GM12878 (cell line): ENCODE results near the gene TMCO5A. TPM values are rescaled to one million over a fixed set of nuclear protein-coding genes. Genes with fewer than 3 reads are reported as not detected.
"Not testable (repeated sequence)": the region's sequence is repeated elsewhere in the genome, so short reads cannot be mapped to it uniquely, and the experiment has no call there.

Experiments
- ATAC-seq: fragments of 200-7000 bp; cut with Tn5 transposase; 3 replicates; pipeline ENCODE4 v1.9.1; 2020; ENCODE audit warnings: mild to moderate bottlenecking, moderate library complexity
- BruUV-seq: library from RNA; stranded (reverse); fragments of 400-500 nt; replicated peaks from 2 replicates; lab custom pipeline; 2021; lab: Mats Ljungman, UMichigan
- CTCF ChIA-PET: fragments of 300-600 bp; sonication (Branson Sonifier 250); formaldehyde crosslinking; extraction: SDS; loops from one replicate; lab custom pipeline; 2021; ENCODE audit warnings: inconsistent platforms; lab: Yijun Ruan, JAX
- POLR2A ChIA-PET: fragments of 350-600 bp; formaldehyde crosslinking; extraction: SDS; loops from one replicate; lab custom pipeline; 2021; ENCODE audit warnings: inconsistent platforms; lab: Charles Lee
- RAD21 ChIA-PET: fragments of 300-600 bp; sonication (Branson Sonifier 250); formaldehyde crosslinking; loops from one replicate; lab custom pipeline; 2023; ENCODE audit warnings: antibody characterized with exemption; ENCODE audit not compliant: unreplicated experiment; lab: Charles Lee
- SMC1A ChIA-PET: fragments of 300-600 bp; sonication (Branson Sonifier 250); formaldehyde crosslinking; loops from one replicate; lab custom pipeline; 2023; ENCODE audit not compliant: unreplicated experiment, uncharacterized antibody; lab: Charles Lee
- DNase-seq: peaks from one replicate; pipeline ENCODE4 v3.0.0-alpha.2; 2011; ENCODE audit warnings: low read depth, low spot score
- FAIRE-seq: peaks from 3 replicates; lab custom pipeline; 2011; peaks lifted over from hg19 to GRCh38; lab: Jason Lieb, UNC
- H2AFZ ChIP-seq: 2 replicates; pipeline ENCODE4 v1.6.0; 2011; ENCODE audit warnings: low read depth, low read length, control low read depth; ENCODE audit not compliant: control insufficient read depth
- H3K27ac ChIP-seq: 2 replicates; pipeline ENCODE4 v1.5.1; 2011; ENCODE audit warnings: control low read depth; ENCODE audit not compliant: control insufficient read depth, insufficient read depth
- H3K27me3 ChIP-seq, 2 experiments: replicated peaks in 1 of 2; 2 replicates each; pipeline versions ENCODE4 v1.6.0 to v1.6.1; 2011; ENCODE audit warnings: low read length in 1 of 2; ENCODE audit not compliant: control insufficient read depth in 2 of 2, insufficient read depth in 2 of 2
- H3K36me3 ChIP-seq, 2 experiments: 2 replicates each; pipeline ENCODE4 v1.5.1; 2011; ENCODE audit warnings: low read length in 1 of 2; ENCODE audit not compliant: control insufficient read depth in 2 of 2, insufficient read depth in 2 of 2
- H3K4me1 ChIP-seq: 2 replicates; pipeline ENCODE4 v1.6.1; 2011; ENCODE audit warnings: mild to moderate bottlenecking, low read length, moderate library complexity, mixed read lengths; ENCODE audit not compliant: control insufficient read depth, insufficient read depth
- H3K4me2 ChIP-seq: 2 replicates; pipeline ENCODE4 v1.6.0; 2011; ENCODE audit warnings: control low read depth; ENCODE audit not compliant: control insufficient read depth, insufficient read depth
- H3K4me3 ChIP-seq: fragments of 200-600 bp; sonication (generic); 2 replicates; pipeline ENCODE4 v1.5.1; 2016
- H3K79me2 ChIP-seq: 2 replicates; pipeline ENCODE4 v1.6.0; 2011; ENCODE audit warnings: low read length; ENCODE audit not compliant: control insufficient read depth, insufficient read depth
- H3K9ac ChIP-seq: 2 replicates; pipeline ENCODE4 v1.8.0; 2011; ENCODE audit warnings: low read length, control low read depth, mixed read lengths; ENCODE audit not compliant: control insufficient read depth, insufficient read depth
- H3K9me3 ChIP-seq: replicated peaks from 3 replicates; pipeline ENCODE4 v1.5.1; 2011; ENCODE audit warnings: mild to moderate bottlenecking, low read length; ENCODE audit not compliant: control insufficient read depth, insufficient read depth
- H4K20me1 ChIP-seq: 2 replicates; pipeline ENCODE4 v1.6.0; 2011; ENCODE audit not compliant: control insufficient read depth, insufficient read depth
- MEF2B ChIP-seq: fragments of 450-650 bp; IDR thresholded peaks from 2 replicates; pipeline ENCODE4 v1.6.1; 2018; ENCODE audit warnings: mild to moderate bottlenecking, moderate library complexity; ENCODE audit not compliant: partially characterized antibody, poor library complexity, severe bottlenecking
- ZNF207 ChIP-seq: fragments of 450-650 bp; IDR thresholded peaks from 2 replicates; pipeline ENCODE4 v1.6.1; 2014; ENCODE audit warnings: antibody characterized with exemption, mild to moderate bottlenecking, borderline replicate concordance
- WGBS: methylation state at CpG from one replicate; pipeline ENCODE4 v1.1.6; 2016; ENCODE audit warnings: low lambda C conversion rate; ENCODE audit not compliant: insufficient replicate concordance, insufficient coverage; ENCODE audit errors: missing lambda C conversion rate; 5-methylcytosine and 5-hydroxymethylcytosine counted together
- in situ Hi-C: fragments of 300-500 bp; cut with MboI; formaldehyde crosslinking; loops from 9 replicates; pipeline ENCODE4 v1.14.3; 2018; ENCODE audit warnings: mixed read lengths
- intact Hi-C: fragments of 100-400 bp; cut with micrococcal nuclease; formaldehyde crosslinking; loops from one replicate; pipeline ENCODE4 v1.14.2; 2022; ENCODE audit not compliant: unreplicated experiment
- polyA plus RNA-seq, 11 experiments: library from polyadenylated mRNA; depleted of rRNA in 4 of 11; unstranded in 6 of 11; stranded (reverse) in 5 of 11; fragments of >200 nt; fragmentation: Nextera tagmentation in 4 of 11; fragmentation: Illumina TruSeq in 1 of 11; extraction: Ambion mirVana in 4 of 11; extraction: Trizol in 1 of 11; gene quantifications; 1 replicate in 1 of 11; 2 replicates in 10 of 11; pipeline versions ENCODE4 v1.2.1 to v1.2.3, GENCODE V29; 2011 to 2016; ENCODE audit warnings: inconsistent platforms in 2 of 11, missing spikeins in 2 of 11, low read depth in 1 of 11
- total RNA-seq, 4 experiments: library from RNA; depleted of rRNA in 3 of 4; stranded (reverse); fragments of >200 nt in 3 of 4; fragmentation: Illumina TruSeq in 1 of 4; extraction: Trizol in 1 of 4; gene quantifications; 2 replicates each; pipeline versions ENCODE4 v1.2.1 to v1.2.3, GENCODE V29; 2013 to 2021
- TF ChIP-seq, protein P1 (sequence below): fragments of 450-650 bp; IDR thresholded peaks from 2 replicates; pipeline ENCODE4 v1.6.1; 2017; ENCODE audit warnings: mild to moderate bottlenecking, moderate library complexity
- TF ChIP-seq, protein P2 (sequence below): fragments of 450-650 bp; IDR thresholded peaks from 2 replicates; pipeline ENCODE4 v1.6.1; 2016; ENCODE audit warnings: mild to moderate bottlenecking, moderate library complexity, borderline replicate concordance

The TMCO5A gene
- total and polyA plus RNA-seq, 10 of the 15 experiments (the other 5 are each of a cell fraction or from before 2014, with no cell fraction given), result not detected

DNA sequence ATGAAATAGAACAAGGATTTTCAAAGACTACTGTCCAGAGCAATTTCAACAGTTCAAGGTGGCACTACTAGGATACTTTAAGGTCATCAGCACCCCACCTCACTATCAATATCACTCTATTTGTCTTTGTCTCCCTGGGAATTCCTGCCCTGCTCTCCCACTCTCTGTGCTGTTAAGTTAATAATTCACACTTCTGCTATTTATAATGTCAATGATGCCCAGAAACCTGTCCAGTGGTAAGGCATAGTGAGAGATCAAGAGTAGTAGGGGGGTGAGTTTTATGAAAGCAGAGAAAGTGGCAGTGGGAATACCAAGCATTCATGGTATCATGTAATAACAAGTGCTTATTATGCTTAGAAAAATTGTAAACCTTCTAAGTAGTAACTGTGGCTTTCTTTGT lies 7.3 kb downstream of the TMCO5A start (continued):
- no peak for TF ChIP-seq MEF2B

DNA sequence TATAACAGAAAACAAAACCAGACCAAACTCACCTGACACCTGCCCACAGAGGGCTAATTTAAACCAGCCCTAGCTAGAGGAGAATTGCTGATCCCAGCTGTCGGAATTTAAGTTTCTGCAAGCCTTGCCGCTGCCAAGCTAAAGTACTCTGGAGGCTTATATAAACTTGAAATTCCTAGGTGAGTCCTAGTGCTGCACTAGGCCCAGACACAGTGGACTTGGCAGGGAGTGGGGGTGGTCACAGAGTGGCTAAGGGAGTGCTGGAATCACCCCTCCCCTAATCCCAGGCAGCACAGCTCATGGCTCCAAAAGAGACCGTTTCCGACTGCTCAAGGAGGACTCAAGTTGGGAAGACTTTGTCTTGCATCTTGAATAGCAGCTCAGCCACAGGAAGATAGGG lies 17.6 kb downstream of the TMCO5A start:
- Histone ChIP-seq H3K9ac (no peak overlapping the region), H3K36me3 (no peaks in the 10 kb centered on the region), H3K9me3 (no peaks in the 10 kb centered on the region), H3K4me2 (no peak overlapping the region), H3K27ac (no peak overlapping the region)
- intact Hi-C loops, result no loop called here
- CTCF ChIA-PET, result no interaction called here
- no TSS peak for BruUV-seq
- no peak for DNase-seq
- no peak for TF ChIP-seq ZNF207
- TF ChIP-seq, protein P1, sequence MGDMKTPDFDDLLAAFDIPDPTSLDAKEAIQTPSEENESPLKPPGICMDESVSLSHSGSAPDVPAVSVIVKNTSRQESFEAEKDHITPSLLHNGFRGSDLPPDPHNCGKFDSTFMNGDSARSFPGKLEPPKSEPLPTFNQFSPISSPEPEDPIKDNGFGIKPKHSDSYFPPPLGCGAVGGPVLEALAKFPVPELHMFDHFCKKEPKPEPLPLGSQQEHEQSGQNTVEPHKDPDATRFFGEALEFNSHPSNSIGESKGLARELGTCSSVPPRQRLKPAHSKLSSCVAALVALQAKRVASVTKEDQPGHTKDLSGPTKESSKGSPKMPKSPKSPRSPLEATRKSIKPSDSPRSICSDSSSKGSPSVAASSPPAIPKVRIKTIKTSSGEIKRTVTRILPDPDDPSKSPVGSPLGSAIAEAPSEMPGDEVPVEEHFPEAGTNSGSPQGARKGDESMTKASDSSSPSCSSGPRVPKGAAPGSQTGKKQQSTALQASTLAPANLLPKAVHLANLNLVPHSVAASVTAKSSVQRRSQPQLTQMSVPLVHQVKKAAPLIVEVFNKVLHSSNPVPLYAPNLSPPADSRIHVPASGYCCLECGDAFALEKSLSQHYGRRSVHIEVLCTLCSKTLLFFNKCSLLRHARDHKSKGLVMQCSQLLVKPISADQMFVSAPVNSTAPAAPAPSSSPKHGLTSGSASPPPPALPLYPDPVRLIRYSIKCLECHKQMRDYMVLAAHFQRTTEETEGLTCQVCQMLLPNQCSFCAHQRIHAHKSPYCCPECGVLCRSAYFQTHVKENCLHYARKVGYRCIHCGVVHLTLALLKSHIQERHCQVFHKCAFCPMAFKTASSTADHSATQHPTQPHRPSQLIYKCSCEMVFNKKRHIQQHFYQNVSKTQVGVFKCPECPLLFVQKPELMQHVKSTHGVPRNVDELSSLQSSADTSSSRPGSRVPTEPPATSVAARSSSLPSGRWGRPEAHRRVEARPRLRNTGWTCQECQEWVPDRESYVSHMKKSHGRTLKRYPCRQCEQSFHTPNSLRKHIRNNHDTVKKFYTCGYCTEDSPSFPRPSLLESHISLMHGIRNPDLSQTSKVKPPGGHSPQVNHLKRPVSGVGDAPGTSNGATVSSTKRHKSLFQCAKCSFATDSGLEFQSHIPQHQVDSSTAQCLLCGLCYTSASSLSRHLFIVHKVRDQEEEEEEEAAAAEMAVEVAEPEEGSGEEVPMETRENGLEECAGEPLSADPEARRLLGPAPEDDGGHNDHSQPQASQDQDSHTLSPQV, result no peak
- TF ChIP-seq, protein P2, sequence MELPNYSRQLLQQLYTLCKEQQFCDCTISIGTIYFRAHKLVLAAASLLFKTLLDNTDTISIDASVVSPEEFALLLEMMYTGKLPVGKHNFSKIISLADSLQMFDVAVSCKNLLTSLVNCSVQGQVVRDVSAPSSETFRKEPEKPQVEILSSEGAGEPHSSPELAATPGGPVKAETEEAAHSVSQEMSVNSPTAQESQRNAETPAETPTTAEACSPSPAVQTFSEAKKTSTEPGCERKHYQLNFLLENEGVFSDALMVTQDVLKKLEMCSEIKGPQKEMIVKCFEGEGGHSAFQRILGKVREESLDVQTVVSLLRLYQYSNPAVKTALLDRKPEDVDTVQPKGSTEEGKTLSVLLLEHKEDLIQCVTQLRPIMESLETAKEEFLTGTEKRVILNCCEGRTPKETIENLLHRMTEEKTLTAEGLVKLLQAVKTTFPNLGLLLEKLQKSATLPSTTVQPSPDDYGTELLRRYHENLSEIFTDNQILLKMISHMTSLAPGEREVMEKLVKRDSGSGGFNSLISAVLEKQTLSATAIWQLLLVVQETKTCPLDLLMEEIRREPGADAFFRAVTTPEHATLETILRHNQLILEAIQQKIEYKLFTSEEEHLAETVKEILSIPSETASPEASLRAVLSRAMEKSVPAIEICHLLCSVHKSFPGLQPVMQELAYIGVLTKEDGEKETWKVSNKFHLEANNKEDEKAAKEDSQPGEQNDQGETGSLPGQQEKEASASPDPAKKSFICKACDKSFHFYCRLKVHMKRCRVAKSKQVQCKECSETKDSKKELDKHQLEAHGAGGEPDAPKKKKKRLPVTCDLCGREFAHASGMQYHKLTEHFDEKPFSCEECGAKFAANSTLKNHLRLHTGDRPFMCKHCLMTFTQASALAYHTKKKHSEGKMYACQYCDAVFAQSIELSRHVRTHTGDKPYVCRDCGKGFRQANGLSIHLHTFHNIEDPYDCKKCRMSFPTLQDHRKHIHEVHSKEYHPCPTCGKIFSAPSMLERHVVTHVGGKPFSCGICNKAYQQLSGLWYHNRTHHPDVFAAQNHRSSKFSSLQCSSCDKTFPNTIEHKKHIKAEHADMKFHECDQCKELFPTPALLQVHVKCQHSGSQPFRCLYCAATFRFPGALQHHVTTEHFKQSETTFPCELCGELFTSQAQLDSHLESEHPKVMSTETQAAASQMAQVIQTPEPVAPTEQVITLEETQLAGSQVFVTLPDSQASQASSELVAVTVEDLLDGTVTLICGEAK, result no peak
- TF ChIP-seq, all 136 proteins: peak for 0
- in situ Hi-C loops, result no loop called here
- Histone ChIP-seq H4K20me1 (no peaks in the 10 kb centered on the region), H2AFZ (no peak overlapping the region), H3K4me3 (no peak overlapping the region), H3K79me2 (no peaks in the 10 kb centered on the region), H3K4me1 (no peaks in the 10 kb centered on the region), H3K27me3 (no peaks in the 10 kb centered on the region)
- FAIRE-seq (no peak), ATAC-seq (no peak)
- ChIA-PET RAD21 (no interaction called here), SMC1A (no interaction called here), POLR2A (no interaction called here)
- 51% methylated on average over 4 of the region's 4 CpGs for WGBS

DNA sequence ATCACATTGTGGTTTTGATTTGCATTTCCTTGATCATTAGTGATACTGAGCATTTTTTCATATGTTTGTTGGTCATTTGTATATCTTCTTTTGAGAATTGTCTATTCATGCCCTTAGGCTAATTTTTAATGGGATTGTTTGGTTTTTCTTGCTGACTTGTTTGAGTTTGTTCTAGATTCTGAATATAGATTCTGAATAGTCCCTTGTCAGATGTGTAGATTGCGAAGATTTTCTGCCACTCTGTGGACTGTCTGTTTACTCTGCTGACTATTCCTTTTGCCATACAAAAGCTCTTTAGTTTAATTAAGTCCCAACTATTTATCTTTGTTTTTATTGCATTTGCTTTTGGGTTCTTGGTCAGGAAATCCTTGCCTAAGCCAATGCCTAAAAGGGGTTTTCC lies 26.3 kb downstream of the TMCO5A start:
- ATAC-seq, SMC1A ChIA-PET, CTCF ChIA-PET, H3K79me2 ChIP-seq, H3K4me1 ChIP-seq, in situ Hi-C loops, H3K4me3 ChIP-seq, H3K9ac ChIP-seq, POLR2A ChIA-PET, H3K4me2 ChIP-seq, intact Hi-C loops, H3K27me3 ChIP-seq, H4K20me1 ChIP-seq, BruUV-seq, FAIRE-seq, RAD21 ChIA-PET, H3K9me3 ChIP-seq, H3K36me3 ChIP-seq, H3K27ac ChIP-seq, DNase-seq, H2AFZ ChIP-seq: not testable (repeated sequence)
- WGBS, result 0% methylated on average over 1 of the region's 1 CpG
